T1000 (cell line): ENCODE data around the gene ADAM19.
A peak's percentile ranks its signal among the peaks of the same experiment; 100 is the strongest.

Experiments used
- DNase-seq: peaks from one replicate; lab custom pipeline; 2025; ENCODE audit warnings: mixed read lengths; lab: John Stamatoyannopoulos, UW

The ADAM19 gene

GRCh38 chr5:157541447-157542118 is 34.0 kb downstream of the ADAM19 start:
- DNase-seq, result no peak

GRCh38 chr5:157540707-157541446 is 34.7 kb downstream of the ADAM19 start:
- DNase-seq, result no peak

GRCh38 chr5:157540124-157540523 is 35.5 kb downstream of the ADAM19 start:
- no peak for DNase-seq

GRCh38 chr5:157539503-157540022 is 36.0 kb downstream of the ADAM19 start:
- no peak for DNase-seq

GRCh38 chr5:157538311-157538710 is 37.3 kb downstream of the ADAM19 start:
- DNase-seq, result no peak

GRCh38 chr5:157535042-157535865 is 40.3 kb downstream of the ADAM19 start:
- no peak for DNase-seq

- DNase-seq, result no peak
These were observed 42.5 kb downstream of the ADAM19 start for GRCh38 chr5:157533011-157533481.

GRCh38 chr5:157532022-157532421 is 43.6 kb downstream of the ADAM19 start:
- DNase-seq, result no peak

GRCh38 chr5:157530226-157530972 is 45.2 kb downstream of the ADAM19 start:
- DNase-seq, result no peak

- DNase-seq, result no peak
These were observed 46.6 kb downstream of the ADAM19 start for GRCh38 chr5:157529002-157529401.

- no peak for DNase-seq
These were observed 47.4 kb downstream of the ADAM19 start for GRCh38 chr5:157528036-157528632.

GRCh38 chr5:157524887-157525286 is 50.7 kb downstream of the ADAM19 start:
- DNase-seq, result no peak

GRCh38 chr5:157523976-157524375 is 51.6 kb downstream of the ADAM19 start:
- DNase-seq, result no peak

- DNase-seq, result no peak
These were observed 53.9 kb downstream of the ADAM19 start for GRCh38 chr5:157521704-157522029.

GRCh38 chr5:157520911-157521703 is 54.5 kb downstream of the ADAM19 start:
- DNase-seq, result no peak

- no peak for DNase-seq
These were observed 55.9 kb downstream of the ADAM19 start for GRCh38 chr5:157519579-157520253.

GRCh38 chr5:157518963-157519362 is 56.6 kb downstream of the ADAM19 start:
- DNase-seq, result no peak

- DNase-seq, result peak; percentile 30
These were observed 58.8 kb downstream of the ADAM19 start for GRCh38 chr5:157516626-157517325.

- DNase-seq, result peak; percentile 20
These were observed 59.6 kb downstream of the ADAM19 start for GRCh38 chr5:157516006-157516405.
